Effector memory CD8-positive, alpha-beta T cell (primary cell): ENCODE measurements around the gene ZNF343.
"Not testable (repeated sequence)": the region's sequence is repeated elsewhere in the genome, so short reads cannot be mapped to it uniquely, and the experiment has no call there.

ENCODE experiments used
- ATAC-seq: fragments of 150-1000 bp; cut with Tn5 transposase; replicated peaks from 2 replicates; pipeline ENCODE4 v1.10.0; 2021; ENCODE audit warnings: mild to moderate bottlenecking, moderate library complexity
- DNase-seq, 3 experiments: peaks; one replicate each; pipeline ENCODE4 v3.0.0; 2021
- H3K27ac Mint-ChIP-seq, 2 donors: one replicate each; pipeline ENCODE4 v1.8.0; 2022; ENCODE audit warnings: mild to moderate bottlenecking in 2 of 2, mixed read lengths in 2 of 2, moderate library complexity in 2 of 2
- H3K27me3 Mint-ChIP-seq, 2 donors: one replicate each; pipeline ENCODE4 v1.8.0; 2022; ENCODE audit warnings: mixed read lengths in 2 of 2
- H3K36me3 Mint-ChIP-seq: one replicate; pipeline ENCODE4 v1.8.0; 2022; ENCODE audit warnings: mild to moderate bottlenecking, moderate library complexity, mixed read lengths; ENCODE audit not compliant: insufficient read depth
- H3K4me1 Mint-ChIP-seq, 2 donors: one replicate each; pipeline ENCODE4 v1.8.0; 2022; ENCODE audit warnings: low read depth in 2 of 2, mixed read lengths in 2 of 2
- H3K4me3 Mint-ChIP-seq, 2 donors: one replicate each; pipeline ENCODE4 v1.8.0; 2022; ENCODE audit warnings: mild to moderate bottlenecking in 2 of 2, mixed read lengths in 2 of 2, moderate library complexity in 2 of 2
- H3K9me3 Mint-ChIP-seq, 2 donors: one replicate each; pipeline ENCODE4 v1.8.0; 2022; ENCODE audit warnings: mixed read lengths in 2 of 2

The ZNF343 gene

DNA sequence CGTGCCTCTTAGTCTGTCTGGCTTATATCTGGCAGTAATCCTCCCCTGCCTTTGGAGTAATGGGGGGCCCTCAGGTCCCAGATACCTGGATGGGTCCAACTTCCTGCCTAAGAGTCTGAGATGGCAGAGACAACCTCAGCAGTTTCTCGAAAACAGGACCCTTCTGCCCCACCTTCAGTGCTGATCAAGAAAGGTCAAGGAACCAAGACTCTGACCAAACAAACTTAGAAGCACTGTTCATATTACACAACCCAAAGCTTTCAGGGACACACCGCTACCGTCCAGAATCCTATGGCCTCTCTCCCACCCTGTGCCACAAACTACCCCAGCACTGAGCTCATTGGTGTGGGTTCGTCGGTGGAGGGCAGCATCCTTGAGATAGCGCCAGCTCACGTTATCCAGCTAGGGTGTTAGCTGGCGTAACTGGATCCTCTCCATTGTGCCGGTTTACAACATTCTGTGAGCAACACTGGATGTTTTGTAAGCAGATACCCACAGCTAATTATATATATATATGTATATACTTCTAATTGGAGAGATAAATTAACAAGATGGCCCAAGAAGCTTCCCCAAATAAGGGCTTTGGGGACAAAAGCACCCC is 20.1 kb upstream of the ZNF343 start:
- no peaks in the 10 kb centered on the region for H3K9me3 Mint-ChIP-seq
- no peak overlapping the region for H3K27ac Mint-ChIP-seq
- H3K4me3 Mint-ChIP-seq, result no peak overlapping the region
- H3K27me3 Mint-ChIP-seq, result peaks cover 0 to 15% of the 10 kb centered on the region in 2 donors
- H3K4me1 Mint-ChIP-seq, result peaks cover 19 to 20% of the 10 kb centered on the region in 2 donors
- DNase-seq (no peak), ATAC-seq (no peak)
- H3K36me3 Mint-ChIP-seq, result peaks cover 9% of the 10 kb centered on the region

DNA sequence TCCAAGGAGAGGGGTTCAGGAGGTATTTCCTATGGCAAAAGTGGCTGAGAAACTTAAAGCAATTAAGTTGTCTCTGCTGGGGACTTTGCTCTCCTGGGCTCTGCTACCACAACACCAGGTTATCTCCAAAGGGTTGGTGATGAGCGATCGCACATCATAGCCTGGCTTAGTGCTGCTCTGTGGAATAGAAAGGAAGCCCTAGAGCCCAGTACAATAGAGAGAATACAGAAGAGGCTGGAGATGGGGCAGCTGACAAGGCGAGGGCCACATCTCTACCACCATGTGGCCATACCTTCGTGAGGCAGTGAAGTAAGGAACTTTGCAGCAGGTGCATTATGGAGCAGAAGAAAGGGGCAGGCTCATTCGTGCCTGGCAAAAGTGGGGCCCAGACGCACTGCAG is 19.0 kb upstream of the ZNF343 start:
- ATAC-seq (no peak), DNase-seq (no peak)
- no peaks in the 10 kb centered on the region for H3K9me3 Mint-ChIP-seq
- no peak overlapping the region for H3K4me3 Mint-ChIP-seq
- peaks cover 9% of the 10 kb centered on the region for H3K36me3 Mint-ChIP-seq
- H3K27ac Mint-ChIP-seq, result no peak overlapping the region
- H3K4me1 Mint-ChIP-seq, result peaks cover 19 to 20% of the 10 kb centered on the region in 2 donors
- peaks cover 0 to 5% of the 10 kb centered on the region in 2 donors for H3K27me3 Mint-ChIP-seq

DNA sequence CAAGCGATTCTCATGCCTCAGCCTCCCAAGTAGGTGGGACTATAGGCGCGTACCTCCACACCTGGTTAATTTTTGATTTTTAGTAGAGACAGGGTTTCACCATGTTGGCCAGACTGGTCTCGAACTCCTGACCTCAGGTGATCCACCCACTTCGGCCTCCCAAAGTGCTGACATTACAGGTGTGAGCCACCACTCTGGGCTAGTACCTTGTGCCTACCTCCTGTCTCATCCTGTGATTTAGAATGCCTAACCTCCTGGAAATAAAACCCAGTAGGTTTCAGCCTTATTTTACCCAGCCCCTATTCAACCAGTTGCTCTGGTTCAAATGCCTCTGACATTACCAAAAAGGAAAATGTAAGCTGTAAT is 17.5 kb upstream of the ZNF343 start:
- not testable (repeated sequence) for H3K27me3 Mint-ChIP-seq, ATAC-seq, H3K27ac Mint-ChIP-seq, H3K36me3 Mint-ChIP-seq, H3K9me3 Mint-ChIP-seq, DNase-seq
- Mint-ChIP-seq H3K4me3 (peak overlapping the region; percentile 15 to 34), H3K4me1 (peaks cover 20 to 21% of the 10 kb centered on the region in 2 donors)

DNA sequence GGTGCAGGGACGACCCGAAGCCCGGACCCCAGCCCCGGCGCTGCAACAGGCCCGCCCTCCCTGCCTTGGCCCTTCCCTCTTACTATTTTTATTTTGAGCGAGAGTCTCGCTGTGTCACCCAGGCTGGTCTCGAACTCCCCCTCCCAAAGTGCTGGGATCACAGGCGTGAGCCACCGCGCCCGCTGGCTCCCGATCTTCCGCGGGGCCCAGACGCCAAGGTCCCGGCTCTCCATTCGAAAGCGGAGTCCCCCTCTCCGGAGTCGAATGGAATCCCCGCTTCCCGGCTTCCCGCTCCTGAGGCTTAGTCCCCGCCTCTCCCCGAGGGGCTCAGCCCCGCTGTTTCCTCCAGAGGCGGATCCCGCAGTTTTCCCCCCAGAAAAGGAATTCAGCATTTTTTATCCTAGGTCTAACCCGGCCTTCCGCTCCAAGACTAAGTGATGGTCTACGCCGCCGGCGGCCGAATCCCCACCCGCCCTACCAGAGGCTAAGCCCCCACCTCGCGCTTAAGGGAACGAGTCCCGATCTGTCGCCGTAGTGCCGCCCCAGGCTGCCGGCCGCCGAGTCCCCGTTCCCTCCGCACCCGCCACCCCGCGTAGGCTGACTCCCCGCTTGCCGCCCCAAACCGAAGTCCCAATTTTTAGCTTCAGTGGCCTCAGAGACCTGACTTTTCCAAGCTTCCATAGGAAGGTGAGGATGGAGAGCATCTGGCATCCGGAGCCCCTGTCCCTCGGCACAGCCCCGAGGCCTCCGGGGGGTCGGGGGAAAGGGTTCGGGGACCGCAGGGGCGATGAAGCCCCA is 16.2 kb upstream of the ZNF343 start:
- Mint-ChIP-seq H3K4me1 (peaks cover 17% of the 10 kb centered on the region in 2 donors), H3K4me3 (peak overlapping the region; percentile 91 to 95), H3K27ac (peak overlapping the region; percentile 90 to 95), H3K9me3 (no peaks in the 10 kb centered on the region), H3K27me3 (no peaks in the 10 kb centered on the region), H3K36me3 (peaks cover 9% of the 10 kb centered on the region)
- DNase-seq (peak in 2 of 3 experiments; percentile 14 to 16), ATAC-seq (peak; percentile 48)

DNA sequence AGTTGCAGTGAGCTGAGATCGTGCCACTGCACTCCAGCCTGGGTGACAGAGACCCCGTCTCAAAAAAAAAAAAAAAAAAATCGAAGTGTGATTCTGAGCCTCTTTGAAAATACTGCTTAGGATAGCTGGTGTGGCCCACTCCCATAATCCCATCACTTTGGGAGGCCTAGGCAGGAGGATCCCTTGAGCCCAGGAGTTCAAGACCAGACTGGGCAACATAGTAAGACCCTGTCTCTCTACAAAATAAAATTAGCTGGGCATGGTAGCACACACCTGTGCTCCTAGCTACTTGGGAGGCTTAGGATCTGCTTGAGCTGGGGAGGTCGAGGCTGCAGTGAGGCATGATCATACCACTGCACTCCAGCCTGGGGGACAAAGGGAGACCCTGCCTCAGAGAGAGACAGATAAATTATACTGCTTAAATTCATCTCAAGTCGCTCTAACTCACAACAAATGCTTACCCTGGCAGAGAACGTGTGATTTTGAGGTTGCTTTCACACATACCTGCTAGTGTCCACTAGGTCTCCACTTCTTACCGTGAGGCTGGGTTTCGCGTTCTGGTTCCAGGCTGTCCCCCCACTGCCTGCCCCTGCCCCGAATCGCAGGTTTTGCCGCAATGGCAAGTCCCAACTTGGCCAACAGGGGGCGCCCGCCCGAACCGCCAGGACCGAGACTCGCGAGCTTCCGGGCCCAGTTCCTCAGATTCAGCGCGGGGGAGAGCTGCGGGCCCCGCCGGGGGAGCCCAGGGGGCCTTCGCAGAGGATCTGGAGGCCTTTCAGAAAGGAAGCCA is 15.4 kb upstream of the ZNF343 start:
- Mint-ChIP-seq H3K27me3 (no peaks in the 10 kb centered on the region), H3K4me1 (peaks cover 11 to 13% of the 10 kb centered on the region in 2 donors), H3K36me3 (peaks cover 6% of the 10 kb centered on the region), H3K27ac (peak overlapping the region; percentile 90 to 95), H3K4me3 (peak overlapping the region; percentile 91 to 95), H3K9me3 (no peaks in the 10 kb centered on the region)
- DNase-seq (peak; percentile 90 to 94 (median 91)), ATAC-seq (peak; percentile 85)

DNA sequence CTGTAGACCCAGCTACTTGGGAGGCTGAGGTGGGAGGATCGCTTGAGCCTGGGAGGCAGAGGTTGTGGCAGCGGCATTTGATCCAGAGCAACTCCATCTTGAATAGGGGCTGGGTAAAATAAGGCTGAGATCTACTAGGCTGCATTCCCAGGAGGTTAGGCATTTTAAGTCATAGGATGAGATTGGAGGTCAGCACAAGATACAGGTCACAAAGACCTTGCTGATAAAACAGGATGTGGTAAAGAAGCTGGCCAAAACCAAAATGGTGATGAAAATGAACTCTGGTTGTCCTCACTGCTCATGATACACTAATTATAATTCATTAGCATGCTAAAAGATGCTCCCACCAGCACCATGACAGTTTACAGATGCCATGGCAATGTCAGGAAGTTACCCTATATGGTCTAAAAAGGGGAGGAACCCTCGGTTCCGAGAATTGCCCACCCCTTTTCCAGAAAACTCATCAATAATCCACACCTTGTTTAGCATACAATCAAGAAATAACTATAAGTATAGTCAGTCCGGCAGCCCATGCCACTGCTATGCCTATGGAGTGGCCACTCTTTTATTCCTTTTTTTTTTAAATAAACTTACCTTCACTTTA is 14.2 kb upstream of the ZNF343 start:
- H3K27ac Mint-ChIP-seq, H3K36me3 Mint-ChIP-seq, H3K27me3 Mint-ChIP-seq, H3K9me3 Mint-ChIP-seq, ATAC-seq, H3K4me3 Mint-ChIP-seq, DNase-seq: not testable (repeated sequence)
- peaks cover 11 to 13% of the 10 kb centered on the region in 2 donors for H3K4me1 Mint-ChIP-seq

DNA sequence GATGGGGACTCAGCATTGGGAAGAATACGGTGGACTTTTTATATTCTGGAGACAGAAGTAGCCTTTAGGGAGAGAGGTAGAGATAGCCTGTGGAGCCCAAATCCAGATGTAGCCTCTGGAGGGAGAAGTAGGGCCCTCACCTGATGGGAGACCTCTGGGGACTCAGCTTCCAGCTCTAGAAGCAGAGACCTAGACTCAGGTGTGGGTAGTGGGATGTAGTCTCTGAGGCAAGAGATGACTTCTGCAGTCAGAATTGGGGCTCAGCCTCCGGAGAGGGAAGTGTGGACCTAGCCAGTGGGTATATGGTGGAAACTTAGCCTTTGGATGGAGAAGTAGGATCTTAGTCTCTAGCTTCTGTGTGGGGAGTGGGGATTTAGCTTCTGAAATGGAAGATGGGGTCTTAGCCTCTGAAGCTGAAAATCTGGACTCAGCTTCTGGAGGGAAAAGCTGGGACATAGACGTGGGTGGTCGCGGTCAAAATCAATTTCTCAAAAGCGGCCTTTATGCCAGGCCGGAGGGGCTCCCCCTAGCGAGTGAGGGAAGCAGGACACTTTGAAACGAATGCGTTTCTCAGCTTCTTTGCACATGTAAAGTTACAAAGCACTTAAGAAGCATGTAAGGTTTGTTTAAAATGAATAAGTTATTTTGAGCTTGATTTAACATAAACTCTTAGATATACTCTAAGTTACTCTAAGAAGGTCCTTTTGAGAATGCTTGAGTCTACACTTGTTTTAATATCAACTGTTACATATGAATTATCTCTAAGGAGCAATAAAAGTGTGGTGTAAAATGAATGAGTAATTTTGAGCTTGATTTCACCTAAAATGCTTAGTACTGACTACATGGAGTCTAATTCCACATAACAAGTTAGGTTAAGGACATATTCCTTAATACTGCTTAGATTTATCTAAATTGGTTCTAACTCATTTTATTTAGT is 12.9 kb upstream of the ZNF343 start:
- ATAC-seq (no peak), DNase-seq (peak; percentile 41 to 55 (median 45))
- Mint-ChIP-seq H3K4me1 (peaks cover 11 to 13% of the 10 kb centered on the region in 2 donors), H3K27me3 (no peaks in the 10 kb centered on the region), H3K4me3 (no peak overlapping the region), H3K9me3 (no peaks in the 10 kb centered on the region), H3K27ac (no peak overlapping the region), H3K36me3 (peaks cover 6% of the 10 kb centered on the region)

DNA sequence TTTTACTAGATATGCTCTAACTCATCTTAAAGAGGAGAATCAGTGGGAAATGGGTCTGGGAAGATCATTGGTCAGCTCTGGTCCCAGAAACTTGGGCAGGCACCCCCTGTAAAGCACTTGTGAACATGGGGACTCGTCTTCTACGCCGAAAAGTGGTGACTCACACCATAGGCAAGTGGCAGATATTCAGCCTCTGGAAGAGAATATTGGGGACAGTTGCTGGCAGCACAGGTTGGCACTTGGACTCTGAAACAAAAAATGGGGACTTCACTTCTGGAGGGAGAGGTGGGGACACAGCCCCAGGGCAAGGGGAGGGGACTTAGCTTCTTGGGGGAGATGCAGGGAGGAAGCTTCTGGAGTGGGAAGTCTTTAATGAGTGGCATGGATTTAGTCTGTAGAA is 11.9 kb upstream of the ZNF343 start:
- Mint-ChIP-seq H3K36me3 (peaks cover 6% of the 10 kb centered on the region), H3K4me1 (peaks cover 11 to 13% of the 10 kb centered on the region in 2 donors), H3K27me3 (no peaks in the 10 kb centered on the region), H3K4me3 (no peak overlapping the region), H3K27ac (no peak overlapping the region), H3K9me3 (no peaks in the 10 kb centered on the region)
- DNase-seq (no peak), ATAC-seq (no peak)

DNA sequence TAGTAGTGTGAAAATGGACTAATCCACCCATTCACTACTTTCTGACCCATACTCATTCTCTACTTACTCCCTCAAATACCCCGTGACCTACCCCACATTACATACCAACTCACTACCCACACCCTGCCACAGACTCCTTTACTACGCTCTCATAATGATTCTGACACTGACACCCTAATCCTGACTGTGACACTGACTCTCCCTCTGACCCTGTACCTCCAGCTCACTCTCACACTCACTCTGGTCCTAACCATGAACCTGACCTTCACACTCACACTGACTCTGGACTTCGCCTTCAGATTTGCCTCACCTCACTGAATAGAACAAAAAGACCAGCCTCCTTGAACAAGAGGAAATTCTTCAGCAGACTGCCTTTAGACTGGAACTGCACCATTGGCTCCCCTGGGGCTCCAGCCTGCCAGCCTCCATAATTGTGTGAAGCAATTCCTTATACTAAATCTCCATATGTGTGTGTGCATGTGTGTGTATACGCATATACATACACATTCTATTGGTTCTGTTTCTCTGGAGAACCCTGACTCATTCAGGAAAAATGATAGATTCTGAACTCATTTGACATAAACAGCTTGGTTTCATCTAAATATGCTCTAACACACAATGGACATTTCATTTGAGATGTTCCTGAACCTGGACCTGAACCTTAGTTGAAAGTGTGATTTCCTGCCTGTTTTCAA is 10.5 kb upstream of the ZNF343 start:
- H3K27ac Mint-ChIP-seq, result no peak overlapping the region

DNA sequence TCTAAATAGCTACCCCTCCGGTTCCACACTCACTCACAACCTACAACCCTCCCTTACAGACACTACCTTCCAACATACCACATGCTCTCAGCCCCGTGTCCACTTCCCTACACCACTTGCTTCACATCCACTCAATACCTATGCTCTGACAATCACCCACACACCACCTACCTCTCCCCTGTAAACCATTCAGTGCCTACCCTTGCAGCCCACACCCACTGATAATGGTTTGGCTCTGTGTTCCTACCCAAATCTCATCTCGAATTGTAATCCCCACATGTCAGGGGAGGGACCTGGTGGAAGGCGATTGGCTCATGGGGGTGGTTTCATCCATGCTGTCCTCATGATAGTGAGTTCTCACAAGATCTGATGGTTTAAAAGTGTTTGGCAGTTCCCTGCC is 9.8 kb upstream of the ZNF343 start:
- Mint-ChIP-seq H3K36me3 (no peaks in the 10 kb centered on the region), H3K4me1 (peaks cover 0 to 2% of the 10 kb centered on the region in 2 donors), H3K4me3 (no peak overlapping the region), H3K27me3 (peaks cover 0 to 5% of the 10 kb centered on the region in 2 donors), H3K27ac (no peak overlapping the region), H3K9me3 (no peaks in the 10 kb centered on the region)
- ATAC-seq, result no peak
- no peak for DNase-seq

More for the DNA sequence above, 10.5 kb upstream of the ZNF343 start:
- no peaks in the 10 kb centered on the region for H3K27me3 Mint-ChIP-seq
- H3K36me3 Mint-ChIP-seq, result peaks cover 5% of the 10 kb centered on the region
- peaks cover 3 to 5% of the 10 kb centered on the region in 2 donors for H3K4me1 Mint-ChIP-seq
- H3K4me3 Mint-ChIP-seq, result no peak overlapping the region
- DNase-seq (no peak), ATAC-seq (no peak)
- H3K9me3 Mint-ChIP-seq, result no peaks in the 10 kb centered on the region

DNA sequence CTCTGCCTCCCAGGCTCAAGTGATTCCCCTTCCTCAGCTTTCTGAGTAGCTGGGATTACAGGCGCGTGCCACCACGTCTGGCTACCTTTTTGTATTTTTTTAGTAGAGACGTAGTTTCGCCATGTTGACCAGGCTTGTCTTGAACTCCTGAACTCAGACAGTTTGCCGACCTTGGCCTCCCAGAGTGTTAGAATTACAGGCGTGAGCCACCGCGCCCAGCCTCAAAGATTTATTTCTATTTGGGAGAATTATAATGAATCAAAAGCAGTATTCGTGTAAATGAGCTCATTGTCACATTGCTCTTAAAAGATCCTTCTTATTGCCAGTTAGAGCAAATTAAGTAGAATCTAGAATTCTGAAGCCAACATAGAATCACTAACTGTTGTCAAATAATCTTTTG is 9.4 kb upstream of the ZNF343 start:
- Mint-ChIP-seq H3K9me3 (no peaks in the 10 kb centered on the region), H3K36me3 (no peaks in the 10 kb centered on the region), H3K4me1 (peaks cover 0 to 2% of the 10 kb centered on the region in 2 donors), H3K27me3 (peaks cover 0 to 5% of the 10 kb centered on the region in 2 donors), H3K4me3 (no peak overlapping the region), H3K27ac (no peak overlapping the region)
- ATAC-seq, result no peak
- DNase-seq, result no peak

DNA sequence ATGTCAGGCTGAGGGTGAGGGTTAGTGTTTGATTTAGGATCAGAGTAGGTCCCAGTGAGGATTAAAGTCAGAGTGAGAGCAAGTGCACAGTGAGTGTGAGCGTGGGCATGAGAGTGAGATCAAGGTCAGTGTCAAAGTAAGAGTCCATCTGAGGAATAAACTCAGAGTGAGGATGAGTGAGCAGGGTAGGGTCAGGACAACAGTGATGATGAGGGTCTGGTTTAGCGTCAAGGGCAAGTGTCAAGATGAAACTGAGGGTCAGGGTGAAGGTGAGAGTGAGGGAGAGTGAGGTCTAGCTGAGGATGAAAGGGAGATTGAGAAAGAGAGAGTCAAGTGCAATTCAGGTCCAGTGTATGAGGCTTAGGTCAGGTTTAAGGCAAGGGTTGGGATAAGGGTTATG is 7.7 kb upstream of the ZNF343 start:
- Mint-ChIP-seq H3K27ac (no peak overlapping the region), H3K9me3 (no peaks in the 10 kb centered on the region), H3K4me1 (peaks cover 0 to under 1% of the 10 kb centered on the region in 2 donors), H3K4me3 (no peak overlapping the region), H3K36me3 (no peaks in the 10 kb centered on the region), H3K27me3 (peaks cover 0 to 11% of the 10 kb centered on the region in 2 donors)
- ATAC-seq (no peak), DNase-seq (no peak)
